Measurements from ENCODE around the gene ENPP1. TPM values are rescaled to one million over a fixed set of nuclear protein-coding genes. Genes with fewer than 3 reads are reported as not detected.

The ENPP1 gene
- total and polyA plus RNA-seq, 3 donors from 2014 or later, result 8.3 to 16.0 (median 12.0) TPM

GRCh38 chr6:131821010-131821807 lies 13.4 kb downstream of the ENPP1 start:
- intact Hi-C loops (cut with DNase I; ENCODE audit: low total_unique reads), result no loop called here
- DNase-seq, result no peak
- no peak for TF ChIP-seq POLR2A (IDR thresholded peaks at IDR 0.05)
- TF ChIP-seq CTCF (IDR thresholded peaks at IDR 0.05), result no peak
- Histone ChIP-seq H3K9me3 (no peaks in the 10 kb centered on the region), H3K36me3 (ENCODE audit: low read depth, missing control alignments) (no peaks in the 10 kb centered on the region), H3K27me3 (no peaks in the 10 kb centered on the region), H3K27ac (no peak overlapping the region), H3K4me3 (no peak overlapping the region), H3K4me1 (no peaks in the 10 kb centered on the region)
- WGBS, 2 donors, result 82 to 92% methylated on average over 6 of the region's 6 CpGs

- no peaks in the 10 kb centered on the region for H3K36me3 ChIP-seq (ENCODE audit: low read depth, missing control alignments)
- no peak overlapping the region for H3K4me3 ChIP-seq
- WGBS, 2 donors, result 69 to 73% methylated on average over 3 of the region's 3 CpGs
- no peak for DNase-seq
- TF ChIP-seq CTCF (IDR thresholded peaks at IDR 0.05) (no peak), POLR2A (IDR thresholded peaks at IDR 0.05) (no peak)
- no peaks in the 10 kb centered on the region for H3K4me1 ChIP-seq
- intact Hi-C loops (cut with DNase I; ENCODE audit: low total_unique reads), result no loop called here
- H3K27ac ChIP-seq, result no peak overlapping the region
- H3K27me3 ChIP-seq, result no peaks in the 10 kb centered on the region
- H3K9me3 ChIP-seq, result no peaks in the 10 kb centered on the region
These were observed 14.3 kb downstream of the ENPP1 start for GRCh38 chr6:131822119-131822518.

- intact Hi-C loops (cut with DNase I; ENCODE audit: low total_unique reads), result no loop called here
- Histone ChIP-seq H3K9me3 (no peaks in the 10 kb centered on the region), H3K4me3 (no peak overlapping the region), H3K36me3 (ENCODE audit: low read depth, missing control alignments) (no peaks in the 10 kb centered on the region), H3K27ac (no peak overlapping the region), H3K27me3 (no peaks in the 10 kb centered on the region), H3K4me1 (peaks cover under 1% of the 10 kb centered on the region)
- WGBS, 2 donors, result 75 to 77% methylated on average over 3 of the region's 3 CpGs
- TF ChIP-seq CTCF (IDR thresholded peaks at IDR 0.05) (no peak), POLR2A (IDR thresholded peaks at IDR 0.05) (no peak)
- no peak for DNase-seq
These were observed 15.6 kb downstream of the ENPP1 start for GRCh38 chr6:131823276-131823902.

- Histone ChIP-seq H3K36me3 (ENCODE audit: low read depth, missing control alignments) (no peaks in the 10 kb centered on the region), H3K27ac (no peak overlapping the region)
- WGBS, 2 donors, result 41 to 44% methylated on average over 1 of the region's 1 CpG
These were observed 18.1 kb downstream of the ENPP1 start for GRCh38 chr6:131825946-131826345.

More at GRCh38 chr6:131825946-131826345, 18.1 kb downstream of the ENPP1 start:
- TF ChIP-seq CTCF (IDR thresholded peaks at IDR 0.05) (no peak), POLR2A (IDR thresholded peaks at IDR 0.05) (no peak)
- intact Hi-C loops (cut with DNase I; ENCODE audit: low total_unique reads), result no loop called here
- peaks cover 7% of the 10 kb centered on the region for H3K4me1 ChIP-seq
- no peaks in the 10 kb centered on the region for H3K9me3 ChIP-seq
- H3K4me3 ChIP-seq, result no peak overlapping the region
- H3K27me3 ChIP-seq, result no peaks in the 10 kb centered on the region
- no peak for DNase-seq
